Upper lobe of left lung (tissue), 6 donors: ENCODE results near the gene DYNLT2. TPM values are rescaled to one million over a fixed set of nuclear protein-coding genes. Genes with fewer than 3 reads are reported as not detected.
"Not testable (repeated sequence)": the region's sequence is repeated elsewhere in the genome, so short reads cannot be mapped to it uniquely, and the experiment has no call there.

Experiments
- ATAC-seq, 2 donors: fragments of 200-7000 bp; cut with Tn5 transposase; one replicate each; pipeline ENCODE4 v1.9.1; 2022; ENCODE audit warnings: mild to moderate bottlenecking in 2 of 2, moderate library complexity in 2 of 2; ENCODE audit not compliant: low FRiP score in 2 of 2
- DNase-seq, 2 donors: peaks; one replicate each; pipeline ENCODE4 v3.0.0-alpha.2; 2019 to 2020
- H3K27ac ChIP-seq, 4 donors: fragments of 200-600 bp; sonication (generic); one replicate each; pipeline ENCODE4 v1.5.1; 2016 to 2019
- H3K27me3 ChIP-seq, 4 donors: fragments of 200-600 bp; sonication (generic); one replicate each; pipeline ENCODE4 v1.5.1; 2017 to 2019
- H3K36me3 ChIP-seq, 4 donors: fragments of 200-600 bp; sonication (generic); one replicate each; pipeline ENCODE4 v1.5.1; 2016 to 2019
- H3K4me1 ChIP-seq, 4 donors: fragments of 200-600 bp; sonication (generic); one replicate each; pipeline ENCODE4 v1.5.1; 2018 to 2019
- H3K4me3 ChIP-seq, 4 donors: fragments of 200-600 bp; sonication (generic); one replicate each; pipeline ENCODE4 v1.5.1; 2017 to 2019; ENCODE audit warnings: mild to moderate bottlenecking in 2 of 4, moderate library complexity in 1 of 4
- H3K9me3 ChIP-seq, 4 donors: fragments of 200-600 bp; sonication (generic); one replicate each; pipeline ENCODE4 v1.5.1; 2018 to 2019
- CTCF ChIP-seq, 6 experiments: fragments of 450-650 bp in 4 of 6; fragments of 200-600 bp in 2 of 6; sonication (generic) in 2 of 6; IDR thresholded peaks; one replicate each; pipeline ENCODE4 v1.5.1; 2016 to 2019; ENCODE audit warnings: antibody characterized with exemption in 6 of 6
- EP300 ChIP-seq, 4 donors: sonication (generic); formaldehyde crosslinking; IDR thresholded peaks; one replicate each; pipeline ENCODE4 v1.5.1; 2017; ENCODE audit warnings: antibody characterized with exemption in 4 of 4, control low read depth in 2 of 4
- POLR2A ChIP-seq, 4 donors: fragments of 450-650 bp; IDR thresholded peaks; one replicate each; pipeline ENCODE4 v1.5.1; 2016 to 2017; ENCODE audit warnings: antibody characterized with exemption in 4 of 4, mild to moderate bottlenecking in 2 of 4
- POLR2AphosphoS5 ChIP-seq, 2 donors: sonication (generic); formaldehyde crosslinking; IDR thresholded peaks; one replicate each; pipeline ENCODE4 v1.5.1; 2017; ENCODE audit warnings: antibody characterized with exemption in 2 of 2
- WGBS, 2 donors: methylation state at CpG; one replicate each; pipeline ENCODE4 v1.1.5; 2017 to 2018; 5-methylcytosine and 5-hydroxymethylcytosine counted together
- total RNA-seq, 6 donors: library from RNA; depleted of rRNA in 4 of 6; stranded (reverse); fragments of >200 nt in 4 of 6; gene quantifications; one replicate each; pipeline versions ENCODE4 v1.1.0 to v1.2.1, GENCODE V29; 2016 to 2021
- donor health status: DM: no; HTN: no; CAD: no; lungs with moderate emphysema.
- donor health status: DM: no; HTN: yes; CAD: no; lungs with severe emphysema.

The DYNLT2 gene
- total RNA-seq, 6 donors from 2014 or later = 0.89 to 6.3 (median 1.2) TPM

- H3K27me3 ChIP-seq = no peaks in the 10 kb centered on the region
- no peak for TF ChIP-seq POLR2AphosphoS5 (IDR thresholded peaks at IDR 0.05)
- TF ChIP-seq CTCF (IDR thresholded peaks at IDR 0.05) = no peak
- H3K27ac ChIP-seq = no peak overlapping the region
- no peak for DNase-seq
- no peaks in the 10 kb centered on the region for H3K9me3 ChIP-seq
- H3K36me3 ChIP-seq = peaks cover 0 to 4% (median 0%) of the 10 kb centered on the region in 4 donors
- peak overlapping the region in 1 of 4 donors; percentile 74 for H3K4me3 ChIP-seq
- ATAC-seq = no peak
- peaks cover 37 to 43% (median 41%) of the 10 kb centered on the region in 4 donors for H3K4me1 ChIP-seq
- 54 to 66% methylated on average over 5 of the region's 5 CpGs for WGBS, 2 donors
Observed at GRCh38 chr6:169700296-169700695, 51.1 kb downstream of the DYNLT2 start.

GRCh38 chr6:169697115-169697514, 54.3 kb downstream of the DYNLT2 start:
- not testable (repeated sequence) for H3K9me3 ChIP-seq, H3K36me3 ChIP-seq, H3K27ac ChIP-seq, H3K27me3 ChIP-seq, ATAC-seq, H3K4me3 ChIP-seq, DNase-seq
- H3K4me1 ChIP-seq = peaks cover 13 to 19% (median 15%) of the 10 kb centered on the region in 4 donors
- WGBS, 2 donors = 87 to 92% methylated on average over 10 of the region's 10 CpGs
- TF ChIP-seq CTCF (IDR thresholded peaks at IDR 0.05) = peak in 3 of 6 experiments; percentile 21 to 41 (median 22)

- H3K9me3 ChIP-seq = no peaks in the 10 kb centered on the region
- no peak for DNase-seq
Observed at GRCh38 chr6:169695131-169695530, 56.2 kb downstream of the DYNLT2 start.

GRCh38 chr6:169692516-169692915, 58.9 kb downstream of the DYNLT2 start:
- Histone ChIP-seq H3K27ac (no peak overlapping the region), H3K4me1 (no peaks in the 10 kb centered on the region), H3K27me3 (no peaks in the 10 kb centered on the region), H3K36me3 (peaks cover 0 to 10% (median 2%) of the 10 kb centered on the region in 4 donors), H3K9me3 (no peaks in the 10 kb centered on the region), H3K4me3 (no peak overlapping the region)
- no peak for TF ChIP-seq CTCF (IDR thresholded peaks at IDR 0.05)
- TF ChIP-seq POLR2AphosphoS5 (IDR thresholded peaks at IDR 0.05) = no peak
- no peak for TF ChIP-seq POLR2A (IDR thresholded peaks at IDR 0.05)
- no peak for TF ChIP-seq EP300 (IDR thresholded peaks at IDR 0.05)
- ATAC-seq = no peak
- 97 to 100% methylated on average over 1 to 3 of the region's 3 CpGs for WGBS, 2 donors
- no peak for DNase-seq

More at GRCh38 chr6:169695131-169695530, 56.2 kb downstream of the DYNLT2 start:
- H3K27ac ChIP-seq = no peak overlapping the region
- 75 to 77% methylated on average over 5 of the region's 5 CpGs for WGBS, 2 donors
- H3K4me3 ChIP-seq = no peak overlapping the region
- TF ChIP-seq CTCF (IDR thresholded peaks at IDR 0.05) (no peak), POLR2AphosphoS5 (IDR thresholded peaks at IDR 0.05) (no peak), EP300 (IDR thresholded peaks at IDR 0.05) (no peak), POLR2A (IDR thresholded peaks at IDR 0.05) (no peak)
- H3K36me3 ChIP-seq = no peaks in the 10 kb centered on the region
- no peaks in the 10 kb centered on the region for H3K27me3 ChIP-seq
- no peak for ATAC-seq
- H3K4me1 ChIP-seq = peaks cover under 1 to 7% (median 3%) of the 10 kb centered on the region in 4 donors

GRCh38 chr6:169691260-169691659, 60.1 kb downstream of the DYNLT2 start:
- Histone ChIP-seq H3K27me3 (no peaks in the 10 kb centered on the region), H3K36me3 (peaks cover 0 to 14% (median 2%) of the 10 kb centered on the region in 4 donors), H3K27ac (no peak overlapping the region), H3K4me3 (no peak overlapping the region), H3K4me1 (no peaks in the 10 kb centered on the region), H3K9me3 (peaks cover 0 to 2% (median 0%) of the 10 kb centered on the region in 4 donors)
- WGBS, 2 donors = 96 to 99% methylated on average over 2 of the region's 2 CpGs
- ATAC-seq (no peak), DNase-seq (no peak)
- TF ChIP-seq CTCF (IDR thresholded peaks at IDR 0.05) = no peak
- no peak for TF ChIP-seq POLR2A (IDR thresholded peaks at IDR 0.05)
- TF ChIP-seq POLR2AphosphoS5 (IDR thresholded peaks at IDR 0.05) = no peak
- TF ChIP-seq EP300 (IDR thresholded peaks at IDR 0.05) = no peak
